Neural cell (in vitro differentiated cells): ENCODE results near the gene CCSER2. TPM values are rescaled to one million over a fixed set of nuclear protein-coding genes. Genes with fewer than 3 reads are reported as not detected.

Source experiments
- H2AFZ ChIP-seq: fragments of 200-600, 300-800 bp; sonication (generic), shearing (Covaris generic); 2 replicates; pipeline ENCODE4 v1.6.0; 2014; ENCODE audit warnings: low read depth, mild to moderate bottlenecking, antibody characterized with exemption, low read length, moderate library complexity
- H3F3A ChIP-seq: fragments of 200-600 bp; shearing (Covaris generic); 2 replicates; pipeline ENCODE4 v1.6.1; 2016; ENCODE audit warnings: mild to moderate bottlenecking, moderate library complexity, mixed read lengths, antibody characterized with exemption, low read length; ENCODE audit not compliant: insufficient read depth, poor library complexity, severe bottlenecking
- H3K27ac ChIP-seq: fragments of 200-600, 300-800 bp; sonication (generic), shearing (Covaris generic); 2 replicates; pipeline ENCODE4 v1.5.1; 2014; ENCODE audit warnings: mild to moderate bottlenecking, low read length, moderate library complexity
- H3K27me3 ChIP-seq: fragments of 300-800, 200-600 bp; sonication (generic), shearing (Covaris generic); 2 replicates; pipeline ENCODE4 v1.6.0; 2014; ENCODE audit warnings: mild to moderate bottlenecking, low read depth, low read length, moderate library complexity; ENCODE audit not compliant: insufficient read depth
- H3K36me3 ChIP-seq: fragments of 300-800, 200-600 bp; sonication (generic), shearing (Covaris generic); 2 replicates; pipeline ENCODE4 v1.5.1; 2014; ENCODE audit warnings: mild to moderate bottlenecking, antibody characterized with exemption, low read length, moderate library complexity; ENCODE audit not compliant: insufficient read depth
- H3K4me2 ChIP-seq: fragments of 300-800, 200-600 bp; sonication (generic), shearing (Covaris generic); 2 replicates; pipeline ENCODE4 v1.6.0; 2014; ENCODE audit warnings: mild to moderate bottlenecking, low read length
- H3K4me3 ChIP-seq: fragments of 300-800, 200-600 bp; sonication (generic), shearing (Covaris generic); 2 replicates; pipeline ENCODE4 v1.5.1; 2014; ENCODE audit warnings: mild to moderate bottlenecking, low read length, moderate library complexity
- H3K79me2 ChIP-seq: fragments of 200-600 bp; shearing (Covaris generic); replicated peaks from 2 replicates; pipeline ENCODE4 v1.6.0; 2014; ENCODE audit warnings: mild to moderate bottlenecking, low read length, moderate library complexity; ENCODE audit not compliant: insufficient read depth
- H3K9ac ChIP-seq: fragments of 300-800, 200-600 bp; sonication (generic), shearing (Covaris generic); 2 replicates; pipeline ENCODE4 v1.6.1; 2016; ENCODE audit warnings: mild to moderate bottlenecking, low read length, mixed read lengths
- H3K9me2 ChIP-seq: fragments of 200-600 bp; shearing (Covaris generic); 2 replicates; pipeline ENCODE4 v1.6.1; 2016; ENCODE audit warnings: mild to moderate bottlenecking, low read length, mixed read lengths; ENCODE audit not compliant: insufficient read depth
- H3K9me3 ChIP-seq: fragments of 200-600, 300-800 bp; sonication (generic), shearing (Covaris generic); 2 replicates; pipeline ENCODE4 v1.6.1; 2016; ENCODE audit warnings: mild to moderate bottlenecking, mixed run types, low read length, moderate library complexity, mixed read lengths
- H4K20me1 ChIP-seq: fragments of 200-600 bp; shearing (Covaris generic); 2 replicates; pipeline ENCODE4 v1.6.1; 2016; ENCODE audit warnings: mild to moderate bottlenecking, mixed run types; ENCODE audit not compliant: insufficient read depth
- EZH2 ChIP-seq: fragments of 200-600, 300-800 bp; shearing (Covaris generic), sonication (generic); IDR thresholded peaks from 2 replicates; pipeline ENCODE4 v1.6.1; 2014; ENCODE audit warnings: antibody characterized with exemption, low read length, borderline replicate concordance, mild to moderate bottlenecking; ENCODE audit not compliant: insufficient read depth, poor library complexity, severe bottlenecking
- POLR2AphosphoS5 ChIP-seq: IDR thresholded peaks from 2 replicates; pipeline ENCODE4 v1.6.1; 2012
- RAD21 ChIP-seq: fragments of 450-650 bp; conservative IDR thresholded peaks from 2 replicates; pipeline ENCODE4 v1.6.1; 2014; ENCODE audit warnings: antibody characterized with exemption, mild to moderate bottlenecking, moderate library complexity
- SMC3 ChIP-seq: fragments of 450-650 bp; conservative IDR thresholded peaks from 2 replicates; pipeline ENCODE4 v1.6.1; 2014; ENCODE audit warnings: antibody characterized with exemption, mild to moderate bottlenecking, moderate library complexity; ENCODE audit not compliant: poor library complexity
- polyA plus RNA-seq: library from polyadenylated mRNA; depleted of rRNA; stranded (reverse); fragments of >200 nt; gene quantifications from 2 replicates; pipeline ENCODE4 v1.2.3, GENCODE V29; 2014
- TF ChIP-seq, protein P1 (sequence below): IDR thresholded peaks from 2 replicates; pipeline ENCODE4 v1.6.1; 2012; ENCODE audit warnings: borderline replicate concordance
- TF ChIP-seq, protein P2 (sequence below): fragments of 450-650 bp; IDR thresholded peaks from 2 replicates; pipeline ENCODE4 v1.5.1; 2014; ENCODE audit warnings: antibody characterized with exemption, mild to moderate bottlenecking, moderate library complexity; ENCODE audit not compliant: poor library complexity, severe bottlenecking

CCSER2 gene
- polyA plus RNA-seq, 1 donor from 2014 or later, result 38.3 TPM

DNA sequence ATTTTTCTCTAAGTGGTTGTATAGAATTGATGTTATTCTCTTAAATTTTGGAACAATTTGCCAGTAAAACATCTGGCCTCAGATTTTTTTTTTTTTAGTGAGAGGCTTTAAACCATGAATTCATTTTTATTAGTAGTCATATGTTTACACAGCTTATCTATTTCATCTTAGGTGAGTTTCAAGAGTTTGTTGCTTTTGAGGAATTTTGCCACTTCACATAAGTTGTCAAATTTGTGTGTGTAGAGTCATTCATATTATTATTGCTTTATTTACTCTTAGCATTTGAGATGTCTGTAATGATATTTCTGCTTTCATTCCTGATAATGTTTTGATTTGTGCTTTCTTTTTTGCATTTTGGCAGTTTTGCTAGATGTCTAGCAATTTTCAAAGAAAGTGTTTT is 132.1 kb downstream of the CCSER2 start:
- Histone ChIP-seq H3K27me3 (no peaks in the 10 kb centered on the region), H3K9me3 (peaks cover 4% of the 10 kb centered on the region), H3K4me3 (no peak overlapping the region), H3K9ac (no peak overlapping the region), H3K9me2 (no peaks in the 10 kb centered on the region), H3K27ac (no peak overlapping the region), H3K36me3 (peaks cover 8% of the 10 kb centered on the region), H4K20me1 (no peaks in the 10 kb centered on the region), H3F3A (no peaks in the 10 kb centered on the region), H3K79me2 (no peaks in the 10 kb centered on the region), H2AFZ (no peak overlapping the region), H3K4me2 (no peak overlapping the region)
- TF ChIP-seq POLR2AphosphoS5 (no peak), RAD21 (no peak), EZH2 (no peak), SMC3 (no peak)
- TF ChIP-seq, protein P1, sequence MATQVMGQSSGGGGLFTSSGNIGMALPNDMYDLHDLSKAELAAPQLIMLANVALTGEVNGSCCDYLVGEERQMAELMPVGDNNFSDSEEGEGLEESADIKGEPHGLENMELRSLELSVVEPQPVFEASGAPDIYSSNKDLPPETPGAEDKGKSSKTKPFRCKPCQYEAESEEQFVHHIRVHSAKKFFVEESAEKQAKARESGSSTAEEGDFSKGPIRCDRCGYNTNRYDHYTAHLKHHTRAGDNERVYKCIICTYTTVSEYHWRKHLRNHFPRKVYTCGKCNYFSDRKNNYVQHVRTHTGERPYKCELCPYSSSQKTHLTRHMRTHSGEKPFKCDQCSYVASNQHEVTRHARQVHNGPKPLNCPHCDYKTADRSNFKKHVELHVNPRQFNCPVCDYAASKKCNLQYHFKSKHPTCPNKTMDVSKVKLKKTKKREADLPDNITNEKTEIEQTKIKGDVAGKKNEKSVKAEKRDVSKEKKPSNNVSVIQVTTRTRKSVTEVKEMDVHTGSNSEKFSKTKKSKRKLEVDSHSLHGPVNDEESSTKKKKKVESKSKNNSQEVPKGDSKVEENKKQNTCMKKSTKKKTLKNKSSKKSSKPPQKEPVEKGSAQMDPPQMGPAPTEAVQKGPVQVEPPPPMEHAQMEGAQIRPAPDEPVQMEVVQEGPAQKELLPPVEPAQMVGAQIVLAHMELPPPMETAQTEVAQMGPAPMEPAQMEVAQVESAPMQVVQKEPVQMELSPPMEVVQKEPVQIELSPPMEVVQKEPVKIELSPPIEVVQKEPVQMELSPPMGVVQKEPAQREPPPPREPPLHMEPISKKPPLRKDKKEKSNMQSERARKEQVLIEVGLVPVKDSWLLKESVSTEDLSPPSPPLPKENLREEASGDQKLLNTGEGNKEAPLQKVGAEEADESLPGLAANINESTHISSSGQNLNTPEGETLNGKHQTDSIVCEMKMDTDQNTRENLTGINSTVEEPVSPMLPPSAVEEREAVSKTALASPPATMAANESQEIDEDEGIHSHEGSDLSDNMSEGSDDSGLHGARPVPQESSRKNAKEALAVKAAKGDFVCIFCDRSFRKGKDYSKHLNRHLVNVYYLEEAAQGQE, result no peak

DNA sequence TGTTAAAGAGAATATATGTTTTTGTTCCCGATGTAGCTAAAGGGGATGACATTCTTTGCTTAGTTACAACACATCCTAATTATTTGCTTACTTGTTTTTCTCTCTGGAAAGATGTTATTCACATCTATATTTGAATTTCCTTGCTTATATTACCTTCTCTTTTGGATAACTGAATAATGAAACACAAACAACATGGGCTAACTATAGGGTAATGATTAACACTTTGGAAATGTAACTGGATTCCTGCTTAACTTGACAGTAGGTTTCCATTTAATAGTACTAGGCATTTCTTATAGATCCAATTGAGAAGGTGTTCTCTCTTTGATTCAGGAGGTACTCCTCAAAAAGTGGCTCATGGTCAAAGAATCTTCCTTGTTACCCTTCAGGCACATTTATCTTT is 141.1 kb downstream of the CCSER2 start:
- Histone ChIP-seq H4K20me1 (no peaks in the 10 kb centered on the region), H3K9me3 (no peaks in the 10 kb centered on the region), H3K4me2 (no peak overlapping the region), H3K79me2 (no peaks in the 10 kb centered on the region), H2AFZ (no peak overlapping the region), H3K27me3 (no peaks in the 10 kb centered on the region), H3K27ac (no peak overlapping the region), H3F3A (no peaks in the 10 kb centered on the region), H3K9ac (no peak overlapping the region), H3K36me3 (no peaks in the 10 kb centered on the region), H3K9me2 (no peaks in the 10 kb centered on the region), H3K4me3 (no peak overlapping the region)
- TF ChIP-seq, protein P2, sequence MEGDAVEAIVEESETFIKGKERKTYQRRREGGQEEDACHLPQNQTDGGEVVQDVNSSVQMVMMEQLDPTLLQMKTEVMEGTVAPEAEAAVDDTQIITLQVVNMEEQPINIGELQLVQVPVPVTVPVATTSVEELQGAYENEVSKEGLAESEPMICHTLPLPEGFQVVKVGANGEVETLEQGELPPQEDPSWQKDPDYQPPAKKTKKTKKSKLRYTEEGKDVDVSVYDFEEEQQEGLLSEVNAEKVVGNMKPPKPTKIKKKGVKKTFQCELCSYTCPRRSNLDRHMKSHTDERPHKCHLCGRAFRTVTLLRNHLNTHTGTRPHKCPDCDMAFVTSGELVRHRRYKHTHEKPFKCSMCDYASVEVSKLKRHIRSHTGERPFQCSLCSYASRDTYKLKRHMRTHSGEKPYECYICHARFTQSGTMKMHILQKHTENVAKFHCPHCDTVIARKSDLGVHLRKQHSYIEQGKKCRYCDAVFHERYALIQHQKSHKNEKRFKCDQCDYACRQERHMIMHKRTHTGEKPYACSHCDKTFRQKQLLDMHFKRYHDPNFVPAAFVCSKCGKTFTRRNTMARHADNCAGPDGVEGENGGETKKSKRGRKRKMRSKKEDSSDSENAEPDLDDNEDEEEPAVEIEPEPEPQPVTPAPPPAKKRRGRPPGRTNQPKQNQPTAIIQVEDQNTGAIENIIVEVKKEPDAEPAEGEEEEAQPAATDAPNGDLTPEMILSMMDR, result no peak
- TF ChIP-seq, protein P1, result no peak
